Fibroblast of skin of right biceps (primary cell): ENCODE measurements around the gene URM1.

Experiments used
- DNase-seq: peaks from one replicate; pipeline ENCODE4 v3.0.0-alpha.2; 2013

Gene URM1

GRCh38 chr9:128435611-128436010, 64.4 kb downstream of the URM1 start:
- no peak for DNase-seq

GRCh38 chr9:128438343-128439109, 67.4 kb downstream of the URM1 start:
- DNase-seq = peak; percentile 80

GRCh38 chr9:128439273-128439672, 68.1 kb downstream of the URM1 start:
- no peak for DNase-seq
